IPS DF 19.7 (cell line): Measurements from ENCODE around the gene CLCNKA.
"Not testable (repeated sequence)": the region's sequence is repeated elsewhere in the genome, so short reads cannot be mapped to it uniquely, and the experiment has no call there.

Experiments used
- DNase-seq: peaks from one replicate; pipeline ENCODE4 v3.0.0-alpha.2; 2013; ENCODE audit warnings: low read depth, low spot score

CLCNKA gene

GRCh38 chr1:16042096-16042495, 20.3 kb downstream of the CLCNKA start:
- DNase-seq = no peak

GRCh38 chr1:16042654-16043053, 20.8 kb downstream of the CLCNKA start:
- DNase-seq = not testable (repeated sequence)

GRCh38 chr1:16043521-16043920, 21.7 kb downstream of the CLCNKA start, which contains the start of gene CLCNKB:
Gene CLCNKB (plus strand): TSS chr1:16043782. CDS start chr1:16044493, 711 bp downstream.
- DNase-seq = no peak

GRCh38 chr1:16043950-16044349, 22.1 kb downstream of the CLCNKA start:
- DNase-seq = no peak

- no peak for DNase-seq
These were observed 25.0 kb downstream of the CLCNKA start for GRCh38 chr1:16046842-16047241.

GRCh38 chr1:16047791-16048475, 26.1 kb downstream of the CLCNKA start:
- no peak for DNase-seq

GRCh38 chr1:16048573-16049189, 26.8 kb downstream of the CLCNKA start:
- DNase-seq = peak; percentile 56

- DNase-seq = no peak
These were observed 28.5 kb downstream of the CLCNKA start for GRCh38 chr1:16050328-16050727.

GRCh38 chr1:16051039-16051438, 29.2 kb downstream of the CLCNKA start:
- no peak for DNase-seq

GRCh38 chr1:16051949-16052348, 30.1 kb downstream of the CLCNKA start:
- DNase-seq = not testable (repeated sequence)

GRCh38 chr1:16053781-16054502, 32.1 kb downstream of the CLCNKA start:
- DNase-seq = no peak

GRCh38 chr1:16054598-16055540, 33.0 kb downstream of the CLCNKA start:
- DNase-seq = no peak

GRCh38 chr1:16055613-16056520, 34.0 kb downstream of the CLCNKA start:
- DNase-seq = peak; percentile 64

- DNase-seq = not testable (repeated sequence)
These were observed 34.7 kb downstream of the CLCNKA start for GRCh38 chr1:16056521-16056912.

- DNase-seq = not testable (repeated sequence)
These were observed 35.6 kb downstream of the CLCNKA start for GRCh38 chr1:16057314-16057915.

- DNase-seq = not testable (repeated sequence)
These were observed 36.7 kb downstream of the CLCNKA start for GRCh38 chr1:16058394-16059120.

- no peak for DNase-seq
These were observed 39.4 kb downstream of the CLCNKA start for GRCh38 chr1:16061266-16061665.

GRCh38 chr1:16061989-16062686, 40.3 kb downstream of the CLCNKA start:
- not testable (repeated sequence) for DNase-seq

GRCh38 chr1:16062687-16063075, 40.8 kb downstream of the CLCNKA start:
- not testable (repeated sequence) for DNase-seq
